ENCODE measurements around the gene FNIP1.

The FNIP1 gene

DNA sequence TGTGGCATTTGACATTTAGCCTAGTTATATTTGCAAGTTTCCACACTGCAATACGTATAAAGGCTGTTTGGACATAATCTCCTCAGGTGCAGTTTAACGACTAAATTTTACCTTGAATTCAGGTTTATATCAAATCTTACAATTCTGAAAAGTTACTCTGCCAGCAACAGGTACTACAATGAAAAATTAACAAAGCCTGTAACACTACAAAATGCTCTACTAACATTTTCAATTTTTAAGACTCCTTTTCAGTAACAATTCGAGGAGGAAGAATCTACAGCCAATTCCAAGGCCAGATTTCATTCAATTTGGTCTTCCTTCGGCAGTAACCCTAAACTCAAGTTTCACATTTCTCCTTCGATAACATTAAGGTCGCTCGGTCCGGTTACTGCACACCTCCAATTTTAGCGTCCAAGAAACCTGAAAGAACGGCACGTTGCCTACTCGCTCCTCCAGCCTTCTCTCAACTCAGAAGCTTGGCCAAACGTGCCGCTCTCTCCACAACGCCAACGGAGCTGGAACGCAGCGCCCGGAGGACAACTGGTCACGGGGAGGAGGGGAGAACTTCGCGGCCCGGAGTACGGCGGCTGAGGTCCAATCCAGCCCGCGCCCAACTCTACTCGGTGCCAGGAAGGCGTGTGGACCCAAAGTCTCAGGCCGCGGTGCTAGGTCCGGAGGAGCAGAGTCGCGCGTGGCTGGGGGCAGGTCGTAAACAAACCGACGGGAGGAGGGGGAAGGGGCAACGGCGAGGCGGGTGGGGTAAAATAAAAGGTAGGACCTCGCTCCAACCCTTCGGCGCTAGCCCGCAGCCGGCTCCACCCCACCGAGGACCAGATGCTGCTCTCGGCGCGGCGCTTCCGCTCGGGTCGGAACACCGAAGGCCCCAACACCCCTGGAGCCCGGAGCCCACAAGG, 681 bp downstream of the FNIP1 start:
- POLR2A ChIA-PET, result interaction anchor here (0.6 to 1.0 kb wide), 5 partner anchors 10 to 233 kb away, joined by 3 to 4 read pairs (median 3); no protein-coding TSS in a partner anchor
- Histone ChIP-seq H3K27ac (ENCODE audit: insufficient read depth in 1 of 2, low read depth in 1 of 2, low read length in 2 of 2, poor library complexity in 1 of 2, severe bottlenecking in 2 of 2) (peak overlapping the region; percentile 98 to 99), H3K4me1 (ENCODE audit: control extremely low read depth in 1 of 4, control insufficient read depth in 4 of 4, insufficient read depth in 4 of 4, low read length in 3 of 4) (peaks cover 17 to 40% (median 31%) of the 10 kb centered on the region in 4 experiments), H3K9me3 (ENCODE audit: control extremely low read depth in 1 of 5, control insufficient read depth in 4 of 5, insufficient read depth in 2 of 5, low read depth in 1 of 5, low read length in 4 of 5) (no peaks in the 10 kb centered on the region), H3K27me3 (replicated peaks in 2 of 5; ENCODE audit: control insufficient read depth in 4 of 5, insufficient read depth in 5 of 5, low read length in 4 of 5) (no peaks in the 10 kb centered on the region), H3K4me3 (ENCODE audit: control insufficient read depth in 1 of 7, extremely low read depth in 1 of 7, insufficient read depth in 4 of 7, low read depth in 2 of 7, low read length in 6 of 7) (peak overlapping the region; percentile 86 to 100 (median 96)), H3K36me3 (ENCODE audit: control insufficient read depth in 4 of 4, insufficient read depth in 4 of 4, low read length in 3 of 4) (peaks cover 0 to 16% (median 0%) of the 10 kb centered on the region in 4 experiments)
- CTCF ChIA-PET, result interaction anchor here (1.3 to 3.2 kb wide), 4 partner anchors 14 to 265 kb away, joined by 4 to 16 read pairs (median 5); partner anchors contain the start of gene IL3
- peak in 1 of 3 donors; percentile 19 for DNase-seq
- WGBS (ENCODE audit: insufficient coverage), result under 1% methylated on average over 53 of the region's 56 CpGs

DNA sequence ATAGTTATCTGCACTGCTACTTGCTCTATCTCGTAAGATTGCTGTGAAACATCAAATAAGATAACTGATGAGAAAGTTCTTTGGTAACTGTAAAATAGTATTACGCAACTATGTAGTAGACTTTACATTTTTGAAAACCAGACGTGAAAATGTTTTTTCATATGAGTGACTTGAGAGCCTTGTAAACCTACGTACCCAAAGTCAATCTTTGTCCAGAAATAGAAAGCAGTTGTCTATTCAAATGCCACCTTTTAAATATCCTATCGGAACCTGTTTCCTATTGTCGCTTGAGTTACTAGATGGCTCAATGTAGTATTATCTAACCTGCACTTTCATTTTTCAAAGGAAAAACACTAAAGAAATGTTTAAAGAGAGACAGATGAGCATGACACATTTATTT, 1.6 kb downstream of the FNIP1 start:
- POLR2A ChIA-PET, result interaction anchor here (1.0 kb wide), 1 partner anchor 88 kb away, joined by 3 read pairs; no protein-coding TSS in a partner anchor
- WGBS (ENCODE audit: insufficient coverage), result no CpG with 5 or more reads among the region's 6 CpGs
- peak in 1 of 3 donors; percentile 34 for DNase-seq

GRCh38 chr5:131794586-131794985, 2.2 kb downstream of the FNIP1 start:
- peak; percentile 38 to 81 (median 73) for DNase-seq
- ChIA-PET POLR2A (interaction anchor here (1.0 kb wide), 1 partner anchor 88 kb away, joined by 3 read pairs; no protein-coding TSS in a partner anchor), CTCF (interaction anchor here (0.7 to 1.0 kb wide), 2 partner anchors 21 to 196 kb away, joined by 3 to 4 read pairs; no protein-coding TSS in a partner anchor)
- Histone ChIP-seq H3K9me3 (ENCODE audit: control extremely low read depth in 1 of 5, control insufficient read depth in 4 of 5, insufficient read depth in 2 of 5, low read depth in 1 of 5, low read length in 4 of 5) (no peaks in the 10 kb centered on the region), H3K4me3 (ENCODE audit: control insufficient read depth in 1 of 7, extremely low read depth in 1 of 7, insufficient read depth in 4 of 7, low read depth in 2 of 7, low read length in 6 of 7) (peak overlapping the region in 6 of 7 experiments; percentile 86 to 99 (median 94)), H3K36me3 (ENCODE audit: control insufficient read depth in 4 of 4, insufficient read depth in 4 of 4, low read length in 3 of 4) (peaks cover 0 to 16% (median 0%) of the 10 kb centered on the region in 4 experiments), H3K27ac (ENCODE audit: insufficient read depth in 1 of 2, low read depth in 1 of 2, low read length in 2 of 2, poor library complexity in 1 of 2, severe bottlenecking in 2 of 2) (peak overlapping the region in 1 of 2 experiments; percentile 99), H3K27me3 (replicated peaks in 2 of 5; ENCODE audit: control insufficient read depth in 4 of 5, insufficient read depth in 5 of 5, low read length in 4 of 5) (no peaks in the 10 kb centered on the region), H3K4me1 (ENCODE audit: control extremely low read depth in 1 of 4, control insufficient read depth in 4 of 4, insufficient read depth in 4 of 4, low read length in 3 of 4) (peaks cover 17 to 41% (median 32%) of the 10 kb centered on the region in 4 experiments)
- 60% methylated on average over 1 of the region's 4 CpGs for WGBS (ENCODE audit: insufficient coverage)

More for the DNA sequence above, 1.6 kb downstream of the FNIP1 start:
- Histone ChIP-seq H3K27ac (ENCODE audit: insufficient read depth in 1 of 2, low read depth in 1 of 2, low read length in 2 of 2, poor library complexity in 1 of 2, severe bottlenecking in 2 of 2) (peak overlapping the region; percentile 98 to 99), H3K4me3 (ENCODE audit: control insufficient read depth in 1 of 7, extremely low read depth in 1 of 7, insufficient read depth in 4 of 7, low read depth in 2 of 7, low read length in 6 of 7) (peak overlapping the region in 6 of 7 experiments; percentile 86 to 99 (median 94)), H3K36me3 (ENCODE audit: control insufficient read depth in 4 of 4, insufficient read depth in 4 of 4, low read length in 3 of 4) (peaks cover 0 to 16% (median 0%) of the 10 kb centered on the region in 4 experiments), H3K9me3 (ENCODE audit: control extremely low read depth in 1 of 5, control insufficient read depth in 4 of 5, insufficient read depth in 2 of 5, low read depth in 1 of 5, low read length in 4 of 5) (no peaks in the 10 kb centered on the region), H3K27me3 (replicated peaks in 2 of 5; ENCODE audit: control insufficient read depth in 4 of 5, insufficient read depth in 5 of 5, low read length in 4 of 5) (no peaks in the 10 kb centered on the region), H3K4me1 (ENCODE audit: control extremely low read depth in 1 of 4, control insufficient read depth in 4 of 4, insufficient read depth in 4 of 4, low read length in 3 of 4) (peaks cover 17 to 41% (median 31%) of the 10 kb centered on the region in 4 experiments)
- CTCF ChIA-PET, result interaction anchor here (0.7 to 1.0 kb wide), 2 partner anchors 21 to 196 kb away, joined by 3 to 4 read pairs; no protein-coding TSS in a partner anchor

DNA sequence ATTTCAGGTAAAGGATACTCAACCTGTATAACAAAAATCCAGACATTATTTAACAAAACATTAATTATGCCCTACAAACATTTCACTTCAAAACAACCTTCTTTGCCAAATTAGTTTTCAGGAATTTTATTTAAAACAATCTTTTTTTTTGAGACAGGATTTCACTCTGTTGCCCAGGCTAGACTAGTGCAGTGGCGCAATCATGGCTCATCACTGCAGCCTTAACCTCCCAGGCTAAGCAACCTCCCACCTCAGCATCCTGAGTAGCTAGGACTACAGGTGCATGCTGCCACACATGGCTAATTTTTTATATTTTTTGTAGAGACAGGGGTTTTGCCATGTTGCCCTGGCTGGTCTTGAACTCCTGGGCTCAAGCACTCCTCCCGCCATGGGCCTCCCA, 3.9 kb downstream of the FNIP1 start:
- H3K36me3 ChIP-seq (ENCODE audit: control insufficient read depth in 4 of 4, insufficient read depth in 4 of 4, low read length in 3 of 4), result peaks cover 0 to 16% (median 0%) of the 10 kb centered on the region in 4 experiments
- WGBS (ENCODE audit: insufficient coverage), result 100% methylated on average over 1 of the region's 2 CpGs
- no peak for DNase-seq
- H3K9me3 ChIP-seq (ENCODE audit: control extremely low read depth in 1 of 5, control insufficient read depth in 4 of 5, insufficient read depth in 2 of 5, low read depth in 1 of 5, low read length in 4 of 5), result no peaks in the 10 kb centered on the region
- H3K27me3 ChIP-seq (replicated peaks in 2 of 5; ENCODE audit: control insufficient read depth in 4 of 5, insufficient read depth in 5 of 5, low read length in 4 of 5), result no peaks in the 10 kb centered on the region
- peaks cover 17 to 40% (median 31%) of the 10 kb centered on the region in 4 experiments for H3K4me1 ChIP-seq (ENCODE audit: control extremely low read depth in 1 of 4, control insufficient read depth in 4 of 4, insufficient read depth in 4 of 4, low read length in 3 of 4)
- POLR2A ChIA-PET, result interaction anchor here (0.5 kb wide), 1 partner anchor 373 kb away, joined by 3 read pairs; no protein-coding TSS in a partner anchor
- CTCF ChIA-PET, result interaction anchor here (0.7 to 0.9 kb wide), 3 partner anchors 36 to 217 kb away, joined by 3 to 4 read pairs (median 3); no protein-coding TSS in a partner anchor
- no peak overlapping the region for H3K27ac ChIP-seq (ENCODE audit: insufficient read depth in 1 of 2, low read depth in 1 of 2, low read length in 2 of 2, poor library complexity in 1 of 2, severe bottlenecking in 2 of 2)
- H3K4me3 ChIP-seq (ENCODE audit: control insufficient read depth in 1 of 7, extremely low read depth in 1 of 7, insufficient read depth in 4 of 7, low read depth in 2 of 7, low read length in 6 of 7), result no peak overlapping the region

DNA sequence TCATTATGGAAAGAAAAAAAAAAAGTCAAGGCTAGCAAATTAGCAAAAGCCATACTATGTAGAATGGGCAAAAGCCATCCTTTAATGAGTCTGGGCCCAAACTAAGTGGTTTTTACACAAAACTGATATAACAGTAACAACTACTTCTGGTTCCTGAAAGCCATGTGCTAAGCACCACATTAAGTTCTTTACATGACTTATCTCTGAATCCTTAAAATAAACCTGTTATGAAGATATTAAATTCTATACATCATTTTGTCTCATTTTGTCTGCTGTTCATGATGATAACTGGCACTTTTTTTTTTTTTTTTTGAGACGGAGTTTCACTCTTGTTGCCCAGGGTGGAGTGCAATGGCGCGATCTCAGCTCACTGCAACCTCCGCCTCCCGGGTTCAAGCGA, 5.0 kb downstream of the FNIP1 start:
- ChIA-PET CTCF (no interaction called here), POLR2A (interaction anchor here (0.7 kb wide), 1 partner anchor 29 kb away, joined by 3 read pairs; no protein-coding TSS in a partner anchor)
- no CpG with 5 or more reads among the region's 6 CpGs for WGBS (ENCODE audit: insufficient coverage)
- no peak overlapping the region for H3K4me3 ChIP-seq (ENCODE audit: control insufficient read depth in 1 of 7, extremely low read depth in 1 of 7, insufficient read depth in 4 of 7, low read depth in 2 of 7, low read length in 6 of 7)
- no peak for DNase-seq
- H3K4me1 ChIP-seq (ENCODE audit: control extremely low read depth in 1 of 4, control insufficient read depth in 4 of 4, insufficient read depth in 4 of 4, low read length in 3 of 4), result peaks cover 19 to 39% (median 28%) of the 10 kb centered on the region in 4 experiments
- H3K9me3 ChIP-seq (ENCODE audit: control extremely low read depth in 1 of 5, control insufficient read depth in 4 of 5, insufficient read depth in 2 of 5, low read depth in 1 of 5, low read length in 4 of 5), result no peaks in the 10 kb centered on the region
- no peak overlapping the region for H3K27ac ChIP-seq (ENCODE audit: insufficient read depth in 1 of 2, low read depth in 1 of 2, low read length in 2 of 2, poor library complexity in 1 of 2, severe bottlenecking in 2 of 2)
- H3K36me3 ChIP-seq (ENCODE audit: control insufficient read depth in 4 of 4, insufficient read depth in 4 of 4, low read length in 3 of 4), result peaks cover 0 to 16% (median under 1%) of the 10 kb centered on the region in 4 experiments
- H3K27me3 ChIP-seq (replicated peaks in 2 of 5; ENCODE audit: control insufficient read depth in 4 of 5, insufficient read depth in 5 of 5, low read length in 4 of 5), result no peaks in the 10 kb centered on the region

DNA sequence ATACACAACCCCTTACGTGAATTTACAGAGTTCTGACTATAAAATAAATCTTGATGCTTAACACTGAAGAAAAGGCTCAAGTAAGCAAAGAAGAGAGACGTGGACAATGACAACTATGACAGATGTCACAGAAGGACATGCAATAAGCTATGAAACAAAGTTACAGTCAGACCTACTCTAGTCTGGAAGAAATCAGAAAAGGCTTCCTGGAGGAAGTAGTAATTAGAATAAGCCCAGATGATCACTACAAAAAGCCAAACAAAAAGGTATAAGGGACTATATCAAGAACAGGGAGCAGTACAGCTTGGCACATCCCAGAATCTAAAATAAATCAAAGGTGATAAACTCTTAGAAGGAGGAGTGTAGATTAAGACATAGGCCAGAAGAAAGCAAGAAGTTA, 6.3 kb downstream of the FNIP1 start:
- H3K36me3 ChIP-seq (ENCODE audit: control insufficient read depth in 4 of 4, insufficient read depth in 4 of 4, low read length in 3 of 4), result peaks cover 0 to 20% (median under 1%) of the 10 kb centered on the region in 4 experiments
- WGBS (ENCODE audit: insufficient coverage), result no CpG with 5 or more reads among the region's 2 CpGs
- no peak for DNase-seq
- H3K27ac ChIP-seq (ENCODE audit: insufficient read depth in 1 of 2, low read depth in 1 of 2, low read length in 2 of 2, poor library complexity in 1 of 2, severe bottlenecking in 2 of 2), result no peak overlapping the region
- H3K4me3 ChIP-seq (ENCODE audit: control insufficient read depth in 1 of 7, extremely low read depth in 1 of 7, insufficient read depth in 4 of 7, low read depth in 2 of 7, low read length in 6 of 7), result no peak overlapping the region
- CTCF ChIA-PET, result no interaction called here
- no peaks in the 10 kb centered on the region for H3K9me3 ChIP-seq (ENCODE audit: control extremely low read depth in 1 of 5, control insufficient read depth in 4 of 5, insufficient read depth in 2 of 5, low read depth in 1 of 5, low read length in 4 of 5)
- H3K27me3 ChIP-seq (replicated peaks in 2 of 5; ENCODE audit: control insufficient read depth in 4 of 5, insufficient read depth in 5 of 5, low read length in 4 of 5), result no peaks in the 10 kb centered on the region
- POLR2A ChIA-PET, result no interaction called here
- peaks cover 18 to 41% (median 28%) of the 10 kb centered on the region in 4 experiments for H3K4me1 ChIP-seq (ENCODE audit: control extremely low read depth in 1 of 4, control insufficient read depth in 4 of 4, insufficient read depth in 4 of 4, low read length in 3 of 4)
